ENCODE measurements around the gene STRADA.

The STRADA gene

DNA sequence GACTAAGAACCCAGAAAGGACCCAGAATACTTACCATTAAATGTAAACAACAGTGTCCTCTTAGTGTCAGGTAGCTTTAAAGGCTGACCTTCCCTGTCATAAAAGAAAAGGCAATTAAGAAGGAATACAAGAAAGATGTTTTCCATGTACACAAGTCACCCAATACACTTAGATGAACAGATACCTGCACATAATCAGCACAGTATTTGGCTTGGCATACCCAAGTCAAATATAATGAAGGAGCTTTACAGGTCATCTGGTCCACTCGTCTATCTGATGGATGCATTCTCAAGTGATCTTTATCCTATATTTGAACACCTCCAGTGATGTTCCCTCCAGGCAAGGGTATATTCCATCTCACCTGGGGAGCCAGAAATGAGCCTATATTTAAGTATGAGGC lies 11.1 kb upstream of the STRADA start:
- no peak overlapping the region for H4K8ac ChIP-seq (ENCODE audit: low read depth, low read length)
- no peak overlapping the region for H3K4me3 ChIP-seq (ENCODE audit: low read length)
- no peak for DNase-seq
- no peaks in the 10 kb centered on the region for H3K4me1 ChIP-seq (ENCODE audit: control insufficient read depth, low read depth, low read length)
- WGBS (ENCODE audit: extremely low coverage, insufficient coverage, low lambda C conversion rate), result no CpG with 5 or more reads among the region's 1 CpG
- H3K4ac ChIP-seq (ENCODE audit: low read depth, low read length), result no peak overlapping the region
- H4K5ac ChIP-seq (ENCODE audit: low read length), result no peak overlapping the region
- H3K4me2 ChIP-seq (ENCODE audit: low read length), result no peak overlapping the region
- no peak overlapping the region for H3K27ac ChIP-seq (ENCODE audit: low read depth, low read length)
- H3K27me3 ChIP-seq (ENCODE audit: insufficient read depth, low read length, poor library complexity), result no peaks in the 10 kb centered on the region
- H3K56ac ChIP-seq (ENCODE audit: low read length), result no peak overlapping the region
- H3K79me1 ChIP-seq (ENCODE audit: low read length), result no peaks in the 10 kb centered on the region
- H3K18ac ChIP-seq (ENCODE audit: low read length), result no peak overlapping the region
- no peak overlapping the region for H2BK15ac ChIP-seq (replicated peaks; ENCODE audit: low read depth)
- no peak overlapping the region for H3K23ac ChIP-seq (ENCODE audit: low read length)
- H3K79me2 ChIP-seq (ENCODE audit: control insufficient read depth, insufficient read depth, low read length), result no peaks in the 10 kb centered on the region
- no peak overlapping the region for H2BK5ac ChIP-seq (ENCODE audit: low read length)
- H2BK120ac ChIP-seq (ENCODE audit: low read depth, low read length), result no peak overlapping the region
- no peak overlapping the region for H3K9ac ChIP-seq (ENCODE audit: low read length)
- peaks cover 7% of the 10 kb centered on the region for H3K36me3 ChIP-seq (ENCODE audit: control insufficient read depth, insufficient read depth, low read length)
- no peak overlapping the region for H2AK5ac ChIP-seq (ENCODE audit: low read length)

DNA sequence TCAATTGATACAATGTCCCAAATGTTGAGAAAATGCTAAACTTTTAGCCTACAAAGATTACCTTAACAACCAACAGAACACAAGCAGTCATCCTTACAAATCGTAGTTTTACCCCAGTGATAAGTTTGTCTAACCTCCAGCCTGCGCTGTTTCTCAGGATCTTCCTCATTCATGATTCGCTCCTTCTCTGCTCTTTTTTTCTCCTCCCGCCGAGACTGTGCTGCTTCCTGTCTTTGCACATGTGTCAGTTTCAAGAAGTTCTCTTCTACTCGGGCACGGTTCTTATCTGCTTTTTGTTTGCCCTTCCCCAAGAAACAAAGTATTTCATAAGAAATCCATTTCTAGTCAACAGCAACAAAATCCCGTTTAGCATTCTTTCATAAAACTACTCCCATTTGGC lies 10.2 kb upstream of the STRADA start:
- H2BK5ac ChIP-seq (ENCODE audit: low read length), result no peak overlapping the region
- no peak overlapping the region for H4K5ac ChIP-seq (ENCODE audit: low read length)
- peaks cover 6% of the 10 kb centered on the region for H3K36me3 ChIP-seq (ENCODE audit: control insufficient read depth, insufficient read depth, low read length)
- no peak overlapping the region for H2BK15ac ChIP-seq (replicated peaks; ENCODE audit: low read depth)
- no peak overlapping the region for H3K18ac ChIP-seq (ENCODE audit: low read length)
- no peak overlapping the region for H3K23ac ChIP-seq (ENCODE audit: low read length)
- H2AK5ac ChIP-seq (ENCODE audit: low read length), result no peak overlapping the region
- H3K27me3 ChIP-seq (ENCODE audit: insufficient read depth, low read length, poor library complexity), result no peaks in the 10 kb centered on the region
- no peak overlapping the region for H3K4me2 ChIP-seq (ENCODE audit: low read length)
- no peak overlapping the region for H3K56ac ChIP-seq (ENCODE audit: low read length)
- DNase-seq, result no peak
- no peaks in the 10 kb centered on the region for H3K79me1 ChIP-seq (ENCODE audit: low read length)
- H2BK120ac ChIP-seq (ENCODE audit: low read depth, low read length), result no peak overlapping the region
- H3K4ac ChIP-seq (ENCODE audit: low read depth, low read length), result no peak overlapping the region
- WGBS (ENCODE audit: extremely low coverage, insufficient coverage, low lambda C conversion rate), result no CpG with 5 or more reads among the region's 8 CpGs
- no peaks in the 10 kb centered on the region for H3K4me1 ChIP-seq (ENCODE audit: control insufficient read depth, low read depth, low read length)
- H3K79me2 ChIP-seq (ENCODE audit: control insufficient read depth, insufficient read depth, low read length), result no peaks in the 10 kb centered on the region
- no peak overlapping the region for H3K4me3 ChIP-seq (ENCODE audit: low read length)
- no peak overlapping the region for H3K9ac ChIP-seq (ENCODE audit: low read length)
- no peak overlapping the region for H4K8ac ChIP-seq (ENCODE audit: low read depth, low read length)
- no peak overlapping the region for H3K27ac ChIP-seq (ENCODE audit: low read depth, low read length)

DNA sequence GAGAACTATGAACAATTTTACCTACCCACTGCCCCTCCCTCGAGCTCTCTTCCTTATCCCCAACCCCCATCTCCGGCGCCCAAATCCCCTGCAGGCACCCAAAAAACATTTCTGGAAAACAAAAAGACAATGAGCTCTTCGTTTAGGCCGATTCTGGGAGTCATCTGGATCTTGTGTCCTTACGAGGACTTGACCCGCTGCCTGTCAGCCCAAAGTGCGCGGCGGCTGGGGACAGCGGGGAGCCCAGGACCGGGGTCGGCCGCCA lies 524 bp downstream of the STRADA start:
- H4K5ac ChIP-seq (ENCODE audit: low read length), result no peak overlapping the region
- peaks cover 2% of the 10 kb centered on the region for H3K79me1 ChIP-seq (ENCODE audit: low read length)
- no peak for DNase-seq
- peak overlapping the region; percentile 97 for H3K56ac ChIP-seq (ENCODE audit: low read length)
- peak overlapping the region; percentile 96 for H3K9ac ChIP-seq (ENCODE audit: low read length)
- H3K4me3 ChIP-seq (ENCODE audit: low read length), result peak overlapping the region; percentile 91
- peak overlapping the region; percentile 53 for H3K4me2 ChIP-seq (ENCODE audit: low read length)
- no peak overlapping the region for H2BK5ac ChIP-seq (ENCODE audit: low read length)
- H3K27me3 ChIP-seq (ENCODE audit: insufficient read depth, low read length, poor library complexity), result no peaks in the 10 kb centered on the region
- peaks cover 4% of the 10 kb centered on the region for H3K79me2 ChIP-seq (ENCODE audit: control insufficient read depth, insufficient read depth, low read length)
- no peak overlapping the region for H3K23ac ChIP-seq (ENCODE audit: low read length)
- peaks cover 3% of the 10 kb centered on the region for H3K4me1 ChIP-seq (ENCODE audit: control insufficient read depth, low read depth, low read length)
- no peak overlapping the region for H2AK5ac ChIP-seq (ENCODE audit: low read length)
- no peak overlapping the region for H2BK15ac ChIP-seq (replicated peaks; ENCODE audit: low read depth)
- peak overlapping the region; percentile 60 for H3K4ac ChIP-seq (ENCODE audit: low read depth, low read length)
- peak overlapping the region; percentile 85 for H3K18ac ChIP-seq (ENCODE audit: low read length)
- H2BK120ac ChIP-seq (ENCODE audit: low read depth, low read length), result peak overlapping the region; percentile 32
- H3K27ac ChIP-seq (ENCODE audit: low read depth, low read length), result peak overlapping the region; percentile 98
- peak overlapping the region; percentile 83 for H4K8ac ChIP-seq (ENCODE audit: low read depth, low read length)
- H3K36me3 ChIP-seq (ENCODE audit: control insufficient read depth, insufficient read depth, low read length), result peaks cover 3% of the 10 kb centered on the region
- no CpG with 5 or more reads among the region's 14 CpGs for WGBS (ENCODE audit: extremely low coverage, insufficient coverage, low lambda C conversion rate)

GRCh38 chr17:63740464-63741142 lies 996 bp downstream of the STRADA start:
- Histone ChIP-seq H3K79me2 (ENCODE audit: control insufficient read depth, insufficient read depth, low read length) (peaks cover 4% of the 10 kb centered on the region), H3K56ac (ENCODE audit: low read length) (peak overlapping the region; percentile 97), H4K8ac (ENCODE audit: low read depth, low read length) (no peak overlapping the region), H3K79me1 (ENCODE audit: low read length) (peaks cover 2% of the 10 kb centered on the region), H3K4me2 (ENCODE audit: low read length) (peak overlapping the region; percentile 53), H3K27me3 (ENCODE audit: insufficient read depth, low read length, poor library complexity) (no peaks in the 10 kb centered on the region), H2AK5ac (ENCODE audit: low read length) (no peak overlapping the region), H3K4ac (ENCODE audit: low read depth, low read length) (no peak overlapping the region), H3K36me3 (ENCODE audit: control insufficient read depth, insufficient read depth, low read length) (no peaks in the 10 kb centered on the region), H3K23ac (ENCODE audit: low read length) (no peak overlapping the region), H2BK15ac (replicated peaks; ENCODE audit: low read depth) (no peak overlapping the region), H3K18ac (ENCODE audit: low read length) (peak overlapping the region; percentile 85), H3K27ac (ENCODE audit: low read depth, low read length) (peak overlapping the region; percentile 98), H3K9ac (ENCODE audit: low read length) (peak overlapping the region; percentile 96), H2BK5ac (ENCODE audit: low read length) (no peak overlapping the region), H2BK120ac (ENCODE audit: low read depth, low read length) (no peak overlapping the region), H3K4me3 (ENCODE audit: low read length) (peak overlapping the region; percentile 91), H4K5ac (ENCODE audit: low read length) (no peak overlapping the region), H3K4me1 (ENCODE audit: control insufficient read depth, low read depth, low read length) (peaks cover 3% of the 10 kb centered on the region)
- peak; percentile 4 for DNase-seq
- WGBS (ENCODE audit: extremely low coverage, insufficient coverage, low lambda C conversion rate), result no CpG with 5 or more reads among the region's 12 CpGs

GRCh38 chr17:63735691-63736090 lies 5.9 kb downstream of the STRADA start:
- H4K8ac ChIP-seq (ENCODE audit: low read depth, low read length), result no peak overlapping the region
- no peak overlapping the region for H3K4me3 ChIP-seq (ENCODE audit: low read length)
- no peak overlapping the region for H3K56ac ChIP-seq (ENCODE audit: low read length)
- no peak overlapping the region for H3K18ac ChIP-seq (ENCODE audit: low read length)
- no peaks in the 10 kb centered on the region for H3K36me3 ChIP-seq (ENCODE audit: control insufficient read depth, insufficient read depth, low read length)
- no peaks in the 10 kb centered on the region for H3K27me3 ChIP-seq (ENCODE audit: insufficient read depth, low read length, poor library complexity)
- H2BK5ac ChIP-seq (ENCODE audit: low read length), result no peak overlapping the region
- no CpG with 5 or more reads among the region's 8 CpGs for WGBS (ENCODE audit: extremely low coverage, insufficient coverage, low lambda C conversion rate)
- no peak overlapping the region for H3K27ac ChIP-seq (ENCODE audit: low read depth, low read length)
- no peak overlapping the region for H3K4ac ChIP-seq (ENCODE audit: low read depth, low read length)
- no peak overlapping the region for H3K4me2 ChIP-seq (ENCODE audit: low read length)
- peaks cover under 1% of the 10 kb centered on the region for H3K79me1 ChIP-seq (ENCODE audit: low read length)
- H3K9ac ChIP-seq (ENCODE audit: low read length), result no peak overlapping the region
- H3K23ac ChIP-seq (ENCODE audit: low read length), result no peak overlapping the region
- H2BK15ac ChIP-seq (replicated peaks; ENCODE audit: low read depth), result no peak overlapping the region
- peaks cover 3% of the 10 kb centered on the region for H3K4me1 ChIP-seq (ENCODE audit: control insufficient read depth, low read depth, low read length)
- H3K79me2 ChIP-seq (ENCODE audit: control insufficient read depth, insufficient read depth, low read length), result peaks cover 3% of the 10 kb centered on the region
- H2AK5ac ChIP-seq (ENCODE audit: low read length), result no peak overlapping the region
- no peak for DNase-seq
- no peak overlapping the region for H4K5ac ChIP-seq (ENCODE audit: low read length)
- no peak overlapping the region for H2BK120ac ChIP-seq (ENCODE audit: low read depth, low read length)

GRCh38 chr17:63722403-63722802 lies 19.2 kb downstream of the STRADA start:
- no CpG with 5 or more reads among the region's 2 CpGs for WGBS (ENCODE audit: extremely low coverage, insufficient coverage, low lambda C conversion rate)
- Histone ChIP-seq H2BK15ac (replicated peaks; ENCODE audit: low read depth) (no peak overlapping the region), H3K56ac (ENCODE audit: low read length) (no peak overlapping the region), H2AK5ac (ENCODE audit: low read length) (no peak overlapping the region), H3K18ac (ENCODE audit: low read length) (no peak overlapping the region), H4K5ac (ENCODE audit: low read length) (no peak overlapping the region), H3K23ac (ENCODE audit: low read length) (no peak overlapping the region), H3K4me2 (ENCODE audit: low read length) (no peak overlapping the region), H4K8ac (ENCODE audit: low read depth, low read length) (no peak overlapping the region), H3K27me3 (ENCODE audit: insufficient read depth, low read length, poor library complexity) (no peaks in the 10 kb centered on the region), H3K9ac (ENCODE audit: low read length) (no peak overlapping the region), H2BK5ac (ENCODE audit: low read length) (no peak overlapping the region), H3K4me3 (ENCODE audit: low read length) (no peak overlapping the region), H3K4ac (ENCODE audit: low read depth, low read length) (no peak overlapping the region), H2BK120ac (ENCODE audit: low read depth, low read length) (no peak overlapping the region), H3K4me1 (ENCODE audit: control insufficient read depth, low read depth, low read length) (no peaks in the 10 kb centered on the region), H3K79me2 (ENCODE audit: control insufficient read depth, insufficient read depth, low read length) (no peaks in the 10 kb centered on the region), H3K36me3 (ENCODE audit: control insufficient read depth, insufficient read depth, low read length) (no peaks in the 10 kb centered on the region), H3K27ac (ENCODE audit: low read depth, low read length) (no peak overlapping the region), H3K79me1 (ENCODE audit: low read length) (no peaks in the 10 kb centered on the region)
- DNase-seq, result no peak
